SK-N-SH (cell line): ENCODE data around the gene AGAP2. TPM values are rescaled to one million over a fixed set of nuclear protein-coding genes. Genes with fewer than 3 reads are reported as not detected.

Experiments used
- CTCF ChIA-PET: fragments of 300-600, 350-600 bp; formaldehyde crosslinking; extraction: SDS; loops from one replicate; lab custom pipeline; 2021; lab: Yijun Ruan, JAX
- POLR2A ChIA-PET: fragments of 350-600 bp; sonication (Branson Sonifier 250); formaldehyde crosslinking; extraction: SDS; loops from one replicate; lab custom pipeline; 2020; ENCODE audit warnings: antibody characterized with exemption, inconsistent platforms; lab: Yijun Ruan, JAX
- DNase-seq: peaks from one replicate; pipeline ENCODE4 v3.0.0; 2012
- H2AFZ ChIP-seq: fragments of 200-600 bp; sonication (generic); 2 replicates; pipeline ENCODE4 v1.8.1; 2016; ENCODE audit warnings: antibody characterized with exemption, mild to moderate bottlenecking, low read depth
- H3F3A ChIP-seq: fragments of 200-600 bp; sonication (generic); replicated peaks from 2 replicates; pipeline ENCODE3; 2016; ENCODE audit warnings: antibody characterized with exemption, mild to moderate bottlenecking; ENCODE audit not compliant: insufficient read depth
- H3K27ac ChIP-seq, 2 experiments: fragments of 200-500 bp in 1 of 2; fragments of 200-600 bp in 1 of 2; sonication (Bioruptor generic) in 1 of 2; sonication (generic), shearing (Covaris generic) in 1 of 2; 2 replicates each; pipeline versions ENCODE4 v1.5.1 to v1.6.1; 2014 to 2016; ENCODE audit warnings: low read depth in 2 of 2, inconsistent platforms in 1 of 2, low read length in 1 of 2, mild to moderate bottlenecking in 1 of 2, mixed read lengths in 1 of 2
- H3K27me3 ChIP-seq: fragments of 200-600 bp; sonication (generic), shearing (Covaris generic); 2 replicates; pipeline ENCODE4 v1.6.1; 2016; ENCODE audit warnings: mixed run types; ENCODE audit not compliant: insufficient read depth
- H3K36me3 ChIP-seq, 2 experiments: fragments of 200-500 bp in 1 of 2; fragments of 200-600 bp in 1 of 2; sonication (Bioruptor generic) in 1 of 2; sonication (generic) in 1 of 2; replicated peaks in 1 of 2; 2 replicates each; pipeline versions ENCODE3 to v1.5.1; 2014 to 2016; ENCODE audit warnings: low read length in 1 of 2, mild to moderate bottlenecking in 1 of 2; ENCODE audit not compliant: insufficient read depth in 2 of 2, control insufficient read depth in 1 of 2
- H3K4me1 ChIP-seq, 2 experiments: fragments of 200-500 bp in 1 of 2; fragments of 200-600 bp in 1 of 2; sonication (Bioruptor generic) in 1 of 2; sonication (generic), shearing (Covaris generic) in 1 of 2; 2 replicates each; pipeline versions ENCODE4 v1.5.1 to v1.6.1; 2014 to 2016; ENCODE audit warnings: low read depth in 1 of 2, low read length in 1 of 2, mixed run types in 1 of 2; ENCODE audit not compliant: insufficient read depth in 2 of 2, control insufficient read depth in 1 of 2
- H3K4me2 ChIP-seq: fragments of 200-600 bp; sonication (generic), shearing (Covaris generic); 2 replicates; pipeline ENCODE4 v1.6.1; 2017; ENCODE audit warnings: mixed run types
- H3K4me3 ChIP-seq, 2 experiments: fragments of 200-500 bp in 1 of 2; fragments of 200-600 bp in 1 of 2; sonication (Bioruptor generic) in 1 of 2; sonication (generic), shearing (Covaris generic) in 1 of 2; 2 replicates each; pipeline versions ENCODE4 v1.5.1 to v1.8.1; 2014 to 2016; ENCODE audit warnings: low read depth in 2 of 2, inconsistent platforms in 1 of 2, low read length in 1 of 2, mild to moderate bottlenecking in 1 of 2, mixed read lengths in 1 of 2, moderate library complexity in 1 of 2
- H3K79me2 ChIP-seq: fragments of 200-600 bp; sonication (generic); 2 replicates; pipeline ENCODE4 v1.8.1; 2017; ENCODE audit warnings: mild to moderate bottlenecking; ENCODE audit not compliant: insufficient read depth
- H3K9ac ChIP-seq: fragments of 200-600 bp; sonication (generic); 2 replicates; pipeline ENCODE4 v1.6.1; 2017; ENCODE audit warnings: mixed run types
- H3K9me2 ChIP-seq: fragments of 200-600 bp; sonication (generic); 2 replicates; pipeline ENCODE4 v1.6.1; 2017; ENCODE audit warnings: mixed run types
- H3K9me3 ChIP-seq: fragments of 200-600 bp; sonication (generic); 2 replicates; pipeline ENCODE4 v1.6.1; 2017; ENCODE audit warnings: mixed run types, mild to moderate bottlenecking, moderate library complexity
- H4K20me1 ChIP-seq: fragments of 200-600 bp; sonication (generic); 2 replicates; pipeline ENCODE4 v1.6.1; 2017; ENCODE audit warnings: mild to moderate bottlenecking, mixed run types; ENCODE audit not compliant: insufficient read depth
- CHD2 ChIP-seq: fragments of 150-350 bp; IDR thresholded peaks from 2 replicates; pipeline ENCODE4 v1.6.1; 2018; ENCODE audit warnings: low read length; ENCODE audit not compliant: partially characterized antibody
- EZH2phosphoT487 ChIP-seq: fragments of 200-600 bp; sonication (generic); IDR thresholded peaks from 2 replicates; pipeline ENCODE4 v1.6.1; 2017; ENCODE audit warnings: low read depth, mixed run types, mild to moderate bottlenecking, antibody characterized with exemption, moderate library complexity, borderline replicate concordance
- FOXJ3 ChIP-seq: sonication (generic); formaldehyde crosslinking; IDR thresholded peaks from 2 replicates; pipeline ENCODE4 v1.5.1; 2020; ENCODE audit warnings: mild to moderate bottlenecking, missing genetic modification reagents
- FOXM1 ChIP-seq: IDR thresholded peaks from 2 replicates; pipeline ENCODE4 v1.4.0; 2012; ENCODE audit warnings: low read depth, mild to moderate bottlenecking
- GABPA ChIP-seq: IDR thresholded peaks from 2 replicates; pipeline ENCODE4 v1.4.0; 2012; ENCODE audit warnings: low read depth, mild to moderate bottlenecking
- IRF3 ChIP-seq: fragments of 150-350 bp; IDR thresholded peaks from 2 replicates; pipeline ENCODE4 v1.6.1; 2016; ENCODE audit warnings: mild to moderate bottlenecking, low read depth, low read length
- NFIC ChIP-seq: IDR thresholded peaks from 2 replicates; pipeline ENCODE4 v1.4.0; 2012; ENCODE audit warnings: borderline replicate concordance
- NRF1 ChIP-seq: IDR thresholded peaks from 2 replicates; pipeline ENCODE4 v1.6.1; 2012; ENCODE audit warnings: low read depth, mild to moderate bottlenecking, low read length
- PBX3 ChIP-seq: IDR thresholded peaks from 2 replicates; pipeline ENCODE4; 2012
- POLR2AphosphoS5 ChIP-seq: IDR thresholded peaks from 2 replicates; pipeline ENCODE4 v1.6.1; 2012; ENCODE audit warnings: low read depth, low read length
- RAD21 ChIP-seq: IDR thresholded peaks from 2 replicates; pipeline ENCODE4 v1.6.1; 2012; ENCODE audit warnings: mild to moderate bottlenecking, low read length
- RXRA ChIP-seq: IDR thresholded peaks from 2 replicates; pipeline ENCODE4 v1.4.0; 2012; ENCODE audit warnings: low read depth, mild to moderate bottlenecking, borderline replicate concordance
- SIN3A ChIP-seq: IDR thresholded peaks from 2 replicates; pipeline ENCODE4 v1.6.1; 2012; ENCODE audit warnings: low read depth, mild to moderate bottlenecking, low read length, moderate library complexity, borderline replicate concordance
- SMC3 ChIP-seq: IDR thresholded peaks from 2 replicates; pipeline ENCODE4 v1.6.1; 2012; ENCODE audit warnings: low read depth, low read length, improper control_type of control experiment
- TCF12 ChIP-seq: IDR thresholded peaks from 2 replicates; pipeline ENCODE4 v1.4.0; 2012
- TEAD4 ChIP-seq: IDR thresholded peaks from 2 replicates; pipeline ENCODE4 v1.4.0; 2012; ENCODE audit warnings: mild to moderate bottlenecking, borderline replicate concordance; ENCODE audit not compliant: insufficient read depth
- WGBS: methylation state at CpG from one replicate; pipeline ENCODE4 v1.1.6; 2017; ENCODE audit warnings: low lambda C conversion rate; 5-methylcytosine and 5-hydroxymethylcytosine counted together
- polyA plus RNA-seq, 3 experiments: library from polyadenylated mRNA; depleted of rRNA; stranded (reverse); fragments of >200 nt; gene quantifications; 2 replicates each; pipeline ENCODE4 v1.2.3, GENCODE V29; 2012
- TF ChIP-seq, protein P1 (sequence below): fragments of 150-350 bp; IDR thresholded peaks from 2 replicates; pipeline ENCODE4 v1.6.1; 2017; ENCODE audit warnings: antibody characterized with exemption, low read length, low read depth, borderline replicate concordance
- TF ChIP-seq, protein P2 (sequence below): IDR thresholded peaks from 2 replicates; pipeline ENCODE4 v1.4.0; 2012; ENCODE audit warnings: low read depth

The AGAP2 gene
- polyA plus RNA-seq, 1 of the 3 experiments (the other 2 are of a cell fraction) = 5.2 TPM

GRCh38 chr12:57763881-57764661 is 25.5 kb upstream of the AGAP2 start:
- H3K79me2 ChIP-seq = no peaks in the 10 kb centered on the region
- peaks cover 7% of the 10 kb centered on the region for H4K20me1 ChIP-seq
- H3K36me3 ChIP-seq = peaks cover 5 to 15% of the 10 kb centered on the region in 2 experiments
- TF ChIP-seq SIN3A (no peak), FOXJ3 (CRISPR knock-in tag) (no peak), CHD2 (no peak), GABPA (no peak), NRF1 (no peak), NFIC (no peak), POLR2AphosphoS5 (no peak), PBX3 (no peak), RXRA (no peak), TCF12 (no peak), TEAD4 (no peak)
- TF ChIP-seq, protein P1, sequence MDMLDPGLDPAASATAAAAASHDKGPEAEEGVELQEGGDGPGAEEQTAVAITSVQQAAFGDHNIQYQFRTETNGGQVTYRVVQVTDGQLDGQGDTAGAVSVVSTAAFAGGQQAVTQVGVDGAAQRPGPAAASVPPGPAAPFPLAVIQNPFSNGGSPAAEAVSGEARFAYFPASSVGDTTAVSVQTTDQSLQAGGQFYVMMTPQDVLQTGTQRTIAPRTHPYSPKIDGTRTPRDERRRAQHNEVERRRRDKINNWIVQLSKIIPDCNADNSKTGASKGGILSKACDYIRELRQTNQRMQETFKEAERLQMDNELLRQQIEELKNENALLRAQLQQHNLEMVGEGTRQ = no peak
- TF ChIP-seq, protein P2, sequence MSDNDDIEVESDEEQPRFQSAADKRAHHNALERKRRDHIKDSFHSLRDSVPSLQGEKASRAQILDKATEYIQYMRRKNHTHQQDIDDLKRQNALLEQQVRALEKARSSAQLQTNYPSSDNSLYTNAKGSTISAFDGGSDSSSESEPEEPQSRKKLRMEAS = no peak
- no peak overlapping the region for H3K4me2 ChIP-seq
- H3F3A ChIP-seq = peaks cover 10% of the 10 kb centered on the region
- no peak overlapping the region for H3K9ac ChIP-seq
- H3K4me3 ChIP-seq = no peak overlapping the region
- H3K27ac ChIP-seq = no peak overlapping the region
- H2AFZ ChIP-seq = no peak overlapping the region
- ChIA-PET POLR2A (interaction anchor here (0.7 kb wide), 1 partner anchor 8 kb away, joined by 5 read pairs; the partner anchor contains the start of genes EEF1AKMT3 and METTL1), CTCF (interaction anchor here (0.9 to 1.3 kb wide), 5 partner anchors 8 to 550 kb away, joined by 3 to 5 read pairs (median 3); partner anchors contain the start of gene MARCHF9)
- H3K9me2 ChIP-seq = no peaks in the 10 kb centered on the region
- DNase-seq = no peak
- H3K9me3 ChIP-seq = no peaks in the 10 kb centered on the region
- H3K4me1 ChIP-seq = peaks cover 0 to 24% of the 10 kb centered on the region in 2 experiments; a peak in 1 of 4 replicates
- H3K27me3 ChIP-seq = no peaks in the 10 kb centered on the region; the same call in 1 of the 2 replicates
- WGBS = 84% methylated on average over 6 of the region's 6 CpGs

- WGBS = 82% methylated on average over 2 of the region's 2 CpGs
Measured at GRCh38 chr12:57762463-57762862, 23.9 kb upstream of the AGAP2 start.

More at GRCh38 chr12:57762463-57762862, 23.9 kb upstream of the AGAP2 start:
- POLR2A ChIA-PET = no interaction called here
- Histone ChIP-seq H4K20me1 (peaks cover 7% of the 10 kb centered on the region), H3K9ac (no peak overlapping the region), H3F3A (peaks cover 11% of the 10 kb centered on the region), H3K9me2 (no peaks in the 10 kb centered on the region), H3K79me2 (no peaks in the 10 kb centered on the region), H2AFZ (no peak overlapping the region), H3K4me1 (peaks cover 0 to 24% of the 10 kb centered on the region in 2 experiments; a peak in 1 of 4 replicates), H3K27me3 (no peaks in the 10 kb centered on the region; the same call in 1 of the 2 replicates), H3K27ac (no peak overlapping the region), H3K36me3 (peaks cover 3 to 20% of the 10 kb centered on the region in 2 experiments), H3K9me3 (no peaks in the 10 kb centered on the region), H3K4me2 (no peak overlapping the region), H3K4me3 (no peak overlapping the region)
- TF ChIP-seq TCF12 (no peak), SMC3 (no peak), RAD21 (no peak), FOXM1 (no peak), IRF3 (no peak), EZH2phosphoT487 (no peak), PBX3 (no peak), NFIC (no peak), SIN3A (no peak)
- DNase-seq = no peak
- CTCF ChIA-PET = interaction anchor here (1.5 kb wide), 1 partner anchor 21 kb away, joined by 4 read pairs; the partner anchor contains the start of gene TSFM
